Middle frontal gyrus (tissue), 1 donor: Measurements from ENCODE around the gene MTSS2.

Experiments
- DNase-seq: peaks from one replicate; pipeline ENCODE4 v3.0.0-alpha.2; 2015; ENCODE audit warnings: low spot score; ENCODE audit errors: extremely low spot score

Gene MTSS2

DNA sequence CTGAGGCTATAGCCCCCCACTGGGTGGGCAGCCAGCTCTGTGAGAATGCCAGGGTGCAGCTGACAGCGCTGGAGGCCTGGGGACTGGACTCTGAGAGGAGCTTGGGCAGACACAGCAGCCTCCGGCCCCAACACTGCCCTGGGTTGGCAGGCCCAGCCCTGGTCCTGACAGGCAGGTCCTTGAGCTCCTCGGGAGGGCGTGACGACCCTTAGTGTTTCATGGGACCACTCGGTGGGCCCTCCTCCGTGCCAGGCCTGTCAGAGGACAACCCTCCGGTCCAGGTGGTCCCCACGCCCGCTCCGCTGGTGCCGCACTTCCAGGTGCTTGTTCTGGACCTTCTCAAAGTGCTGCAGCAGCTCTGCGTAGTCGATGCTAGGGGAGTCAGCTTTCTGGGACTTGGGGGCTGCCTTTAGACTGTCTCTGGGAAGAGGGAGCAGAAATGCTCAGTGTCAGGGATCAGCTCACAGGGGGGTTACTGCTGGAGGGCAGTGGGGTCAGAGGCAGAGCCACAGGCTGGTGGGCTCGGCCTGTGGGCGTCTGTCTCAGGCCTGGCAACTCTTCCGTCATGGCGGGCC lies 1.9 kb upstream of the MTSS2 start:
- no peak for DNase-seq

DNA sequence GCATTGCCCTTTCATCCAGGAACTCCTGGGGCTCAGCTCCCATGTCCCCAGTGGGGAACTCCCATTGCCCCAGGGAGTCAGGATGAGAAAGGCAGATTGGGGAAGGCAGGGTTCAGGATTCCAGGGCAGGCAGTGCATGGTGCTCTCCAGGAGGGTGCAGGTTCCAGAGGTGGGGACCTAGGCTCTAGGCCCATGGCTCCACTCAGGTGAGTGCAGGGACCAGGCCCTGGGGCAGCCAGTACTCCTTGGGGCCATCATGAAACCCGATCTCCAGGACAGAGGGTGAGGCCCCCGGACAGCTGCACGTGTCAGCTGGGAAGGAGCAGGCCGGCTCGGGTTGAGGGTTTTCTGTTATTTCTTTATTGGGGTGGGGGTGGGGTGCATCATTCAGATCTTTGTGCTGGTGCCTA lies 1.3 kb upstream of the MTSS2 start:
- DNase-seq = no peak

DNA sequence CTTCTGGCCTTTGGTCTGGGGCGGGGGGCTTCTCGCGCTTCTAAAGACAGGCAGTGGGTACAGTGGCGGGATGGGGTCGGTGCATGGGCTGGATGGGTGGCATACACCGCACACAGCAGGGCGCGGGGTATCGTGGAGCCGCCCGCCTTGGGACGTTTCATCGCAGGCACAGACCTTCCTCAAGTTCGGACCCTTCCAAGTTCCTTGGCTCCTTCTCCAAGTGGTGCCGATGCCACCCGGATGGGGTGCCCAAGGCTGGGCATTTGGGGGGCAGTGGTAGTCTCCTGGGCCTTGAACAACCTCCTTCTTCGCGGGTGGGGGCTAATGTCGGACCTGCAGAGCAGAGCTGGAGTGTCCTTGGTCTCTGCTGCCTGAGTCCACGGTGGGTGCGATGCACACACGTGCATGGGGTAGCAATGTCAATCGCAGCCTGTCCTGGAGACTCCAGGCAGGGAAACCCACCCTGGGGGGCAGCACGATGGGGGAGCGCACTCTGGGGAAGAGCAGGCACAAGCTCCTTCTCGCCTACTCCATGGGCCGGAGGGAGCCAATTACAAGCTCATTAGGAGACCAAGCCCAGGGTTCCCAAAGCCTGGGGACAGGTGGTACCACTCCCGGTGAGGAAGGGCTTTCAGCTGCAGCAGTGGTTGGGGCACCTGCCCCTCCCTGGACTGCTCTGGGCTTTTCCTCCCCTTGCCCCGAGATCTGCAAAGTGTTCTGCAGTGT lies 686 bp upstream of the MTSS2 start:
- DNase-seq = no peak

DNA sequence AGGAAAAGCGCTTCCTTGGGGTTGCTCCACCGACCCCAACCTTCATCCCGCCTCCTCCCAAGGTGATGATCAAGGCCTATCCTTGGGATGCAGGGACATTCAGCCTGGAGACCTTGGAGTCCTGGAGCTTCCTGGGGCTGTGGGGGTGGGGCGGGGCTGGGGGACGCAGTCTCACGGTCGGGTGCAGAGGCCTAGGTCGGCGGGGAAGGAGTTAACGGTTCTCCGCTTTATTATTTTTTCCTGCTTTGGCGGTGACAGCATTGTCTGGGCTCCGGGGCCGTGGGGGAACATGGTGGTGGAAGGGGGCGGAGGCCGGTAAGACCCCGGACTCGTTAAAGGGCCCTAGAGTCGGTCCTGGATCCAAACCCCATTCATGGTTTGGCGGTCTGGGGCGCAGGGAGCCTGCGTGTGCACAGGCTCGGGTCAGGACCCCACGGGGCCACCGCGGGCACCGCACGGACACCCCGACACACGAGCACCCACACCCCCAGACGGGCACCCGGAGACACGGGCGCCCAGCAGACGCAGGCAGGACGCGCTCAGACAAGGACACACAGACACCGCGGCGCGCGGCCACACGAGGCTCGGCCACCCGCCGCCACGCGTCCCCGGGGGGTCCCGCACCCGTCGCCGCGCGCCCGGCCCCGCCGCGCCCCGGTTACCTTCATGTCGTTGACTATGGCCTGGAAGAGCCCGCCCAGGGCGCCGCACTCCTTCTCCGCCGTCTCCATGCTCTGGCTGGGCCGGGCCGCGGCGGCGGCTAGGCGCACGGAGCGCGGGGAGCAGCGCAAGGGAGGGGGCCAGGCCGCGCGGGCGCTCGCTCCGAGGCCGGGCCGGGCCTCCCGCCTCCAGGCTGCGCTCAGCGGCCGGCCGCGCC lies 554 bp downstream of the MTSS2 start:
- no peak for DNase-seq

DNA sequence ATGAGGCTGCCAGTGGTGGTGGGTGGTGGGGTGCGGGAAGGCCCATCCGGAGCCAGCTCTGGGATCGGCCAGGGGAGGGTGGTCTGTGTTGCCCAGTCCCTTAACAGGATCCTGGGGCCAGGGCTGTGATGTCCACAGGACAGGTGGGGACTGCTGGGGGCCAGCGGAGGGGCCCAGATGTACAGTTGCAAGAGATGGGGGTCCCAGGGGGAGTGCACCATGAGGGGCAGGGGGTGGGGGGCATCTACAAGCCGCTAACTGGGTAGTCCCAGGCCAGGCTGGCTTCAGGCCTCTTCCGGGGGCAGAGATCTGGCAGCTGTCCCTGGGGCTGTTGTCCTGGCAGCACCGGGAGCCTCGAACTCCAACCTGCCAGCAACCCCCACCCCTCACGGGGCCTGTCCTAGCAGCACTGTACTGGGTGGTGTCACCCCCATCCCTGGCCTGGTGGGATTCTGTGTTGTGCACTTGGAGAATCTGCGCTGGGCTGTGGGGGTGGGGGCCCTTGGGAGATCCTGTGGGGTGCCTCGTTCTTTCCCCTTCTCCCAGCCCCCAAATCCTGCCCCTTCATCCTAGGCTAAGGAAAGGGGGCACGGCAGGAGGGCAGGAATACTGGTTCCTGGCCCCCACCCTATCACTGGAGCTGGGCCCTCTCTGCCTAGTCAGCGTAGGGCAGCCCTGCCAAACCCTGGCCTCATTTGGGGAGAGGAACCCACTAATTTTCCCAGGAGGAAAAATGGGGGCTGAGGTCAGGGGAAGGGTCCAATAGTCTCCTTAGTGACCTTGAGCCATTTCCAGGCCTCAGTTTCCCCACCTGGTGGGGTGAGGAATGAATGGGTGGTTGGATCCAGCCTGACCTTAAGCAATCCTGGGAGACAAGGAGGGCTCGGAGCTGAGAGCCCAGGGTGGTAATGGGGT lies 1.4 kb downstream of the MTSS2 start:
- DNase-seq = no peak

DNA sequence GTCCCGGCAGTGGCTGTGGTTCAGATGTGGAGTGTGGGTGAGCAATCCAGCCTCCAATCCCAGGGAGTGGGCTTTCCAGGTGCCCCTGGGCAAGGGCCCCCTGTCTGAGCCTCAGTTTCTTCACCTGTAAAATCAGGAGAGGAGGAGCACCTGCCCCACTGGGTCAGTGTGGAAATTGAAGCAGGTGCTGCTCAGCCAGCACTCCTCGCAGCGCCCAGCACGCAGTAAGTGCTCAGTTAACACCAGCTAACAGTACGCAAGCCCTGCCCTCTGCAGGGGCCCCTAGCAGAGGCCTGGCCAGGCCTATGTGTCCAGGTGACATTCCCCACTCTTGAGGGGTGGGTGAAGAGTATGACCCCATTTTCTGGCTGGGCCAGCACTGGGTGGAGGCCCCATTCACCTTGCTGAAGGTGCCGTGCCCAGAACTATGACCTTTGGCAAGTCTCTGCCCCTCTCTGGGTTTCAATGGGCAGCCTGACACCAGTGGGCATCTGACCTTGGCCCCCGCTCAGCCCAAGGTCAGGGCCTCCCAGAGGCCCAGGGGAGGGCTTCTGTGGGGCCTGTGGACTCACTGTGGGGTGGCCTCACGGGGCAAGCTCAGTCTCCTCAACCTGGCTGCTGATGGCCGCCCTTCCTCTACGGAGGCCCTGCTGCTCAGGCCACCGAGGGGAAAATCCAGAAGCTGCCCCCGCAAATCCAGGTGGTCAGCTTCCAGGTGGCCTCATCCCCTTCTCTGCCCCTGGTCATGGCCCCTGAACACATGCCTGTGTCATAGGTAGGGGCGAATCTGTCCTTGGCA lies 2.5 kb downstream of the MTSS2 start:
- no peak for DNase-seq

DNA sequence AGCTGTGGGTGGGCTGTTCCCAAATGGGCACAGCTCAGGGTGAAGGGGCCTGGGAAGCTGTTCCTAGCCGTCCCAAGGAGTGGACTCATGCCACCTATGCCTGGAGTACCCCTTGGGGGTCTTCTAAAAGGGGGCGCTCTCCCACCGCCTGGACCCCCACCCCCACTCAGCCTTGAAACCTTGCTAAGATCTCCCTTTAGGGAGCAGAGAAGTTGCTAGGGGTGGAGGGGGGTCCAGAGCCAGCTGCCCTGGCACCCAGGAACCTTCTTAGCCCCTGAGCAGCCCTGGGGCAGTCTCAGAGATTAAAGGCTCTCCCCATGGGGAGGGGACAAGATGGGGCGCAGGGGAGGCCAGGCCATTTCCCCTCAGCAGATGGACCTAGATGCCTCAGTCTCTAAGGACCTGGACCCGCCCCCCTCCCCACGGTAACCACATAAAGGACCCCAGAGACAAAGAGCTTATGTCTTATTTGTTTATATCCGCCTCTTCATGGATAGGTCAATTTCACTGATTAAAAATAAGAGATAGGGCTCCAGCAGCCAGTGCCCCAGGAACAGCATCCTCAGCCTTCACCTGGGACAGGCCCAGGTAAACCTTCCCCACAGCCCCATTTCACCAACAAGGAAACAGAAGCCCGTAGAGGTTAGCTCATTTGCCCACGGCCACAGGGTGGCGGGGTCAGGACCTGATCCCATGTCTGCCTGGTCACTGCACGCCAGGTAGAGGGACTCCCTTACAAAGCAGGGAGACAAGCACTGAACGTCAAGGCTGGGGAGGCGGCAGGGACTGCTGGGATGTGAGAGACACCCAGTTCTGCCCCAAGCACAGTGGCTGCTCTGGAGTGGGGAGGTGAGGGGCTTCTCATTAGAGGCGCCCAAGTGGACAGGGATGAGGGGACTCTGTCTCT lies 3.4 kb downstream of the MTSS2 start:
- no peak for DNase-seq

DNA sequence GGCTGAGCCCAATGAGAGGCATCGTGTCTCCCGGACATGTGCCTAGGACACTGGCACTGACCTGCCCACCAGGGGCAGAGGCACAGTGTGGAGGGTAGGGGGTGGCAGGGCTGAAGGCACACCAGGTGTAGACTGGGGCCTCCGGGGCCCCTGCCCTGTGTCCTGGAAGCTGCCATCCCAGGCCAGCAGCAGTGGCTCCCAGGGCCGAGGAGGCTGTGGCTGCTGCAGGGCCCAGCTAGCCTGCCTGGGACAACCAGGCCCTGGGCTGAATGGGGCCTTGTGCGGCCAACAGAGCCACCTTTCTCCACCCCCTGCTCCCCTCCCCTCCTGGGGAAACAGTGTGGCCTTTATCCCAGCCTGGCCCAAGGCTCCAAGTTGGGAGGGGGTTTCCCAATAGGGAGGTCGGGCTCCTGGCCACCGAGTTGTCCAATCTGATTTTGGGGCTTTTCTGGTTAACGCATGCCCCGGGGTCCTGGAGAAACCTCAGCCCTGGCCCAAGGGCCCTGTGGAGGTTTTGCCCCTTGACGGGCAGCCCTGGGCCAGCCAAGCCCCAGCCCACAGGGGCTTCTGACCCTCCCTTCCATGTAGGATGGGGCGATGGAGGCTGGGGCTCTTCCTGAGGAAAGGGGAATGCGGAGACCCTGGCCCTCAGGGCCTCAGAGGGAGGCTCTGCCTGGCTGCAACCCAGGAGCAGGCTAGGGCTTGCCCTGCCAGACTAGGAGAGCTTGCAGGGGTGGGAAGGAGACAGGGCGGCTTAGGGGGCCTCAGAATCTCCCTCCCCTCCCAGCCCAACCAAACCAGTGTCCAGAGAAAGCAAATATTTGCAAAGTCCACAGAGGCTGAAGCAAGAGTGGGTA lies 4.2 kb downstream of the MTSS2 start:
- DNase-seq = peak; percentile 71

DNA sequence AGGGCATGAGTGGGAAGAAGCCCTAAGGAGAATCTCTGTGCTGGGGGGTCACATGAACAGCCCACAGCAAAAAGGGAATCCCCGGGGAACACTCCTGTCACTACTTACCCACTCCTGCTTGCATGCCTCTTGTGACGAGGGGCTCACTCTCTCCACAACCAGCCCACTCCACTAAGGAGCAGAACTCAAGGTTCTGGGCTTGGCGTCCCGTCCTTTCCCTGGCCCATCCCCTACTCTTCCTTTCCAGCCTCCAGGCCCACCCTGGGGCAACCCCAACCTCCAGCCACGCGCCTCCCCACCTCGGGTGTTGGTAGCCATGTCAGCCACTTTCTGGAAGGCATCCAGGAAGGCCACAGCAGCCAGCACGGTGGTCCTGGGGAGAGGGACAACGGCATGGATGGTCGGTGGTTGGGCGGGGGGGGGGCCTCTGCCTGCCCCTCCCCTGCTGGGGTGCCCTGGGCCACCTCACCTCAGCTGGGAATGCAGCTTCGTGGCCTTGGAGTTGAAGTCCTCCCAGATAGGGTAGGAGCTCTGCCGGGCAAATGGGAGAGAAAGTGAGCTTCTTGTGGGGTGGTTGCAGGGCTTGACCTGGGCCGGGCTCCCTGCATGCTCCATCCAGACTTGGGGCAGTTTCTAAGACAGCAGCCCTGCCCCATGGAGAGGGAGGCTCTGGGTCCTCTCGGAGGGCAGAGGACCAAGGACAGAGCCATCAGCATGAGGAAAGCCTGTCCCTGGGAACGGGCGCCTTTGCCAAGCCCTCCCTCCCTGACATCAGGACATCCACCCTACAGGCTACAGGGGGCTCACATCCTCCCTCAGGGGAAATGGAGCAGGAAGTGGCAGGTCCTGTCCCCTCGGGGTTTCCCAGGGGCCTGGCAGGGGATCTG lies 5.1 kb downstream of the MTSS2 start:
- no peak for DNase-seq

DNA sequence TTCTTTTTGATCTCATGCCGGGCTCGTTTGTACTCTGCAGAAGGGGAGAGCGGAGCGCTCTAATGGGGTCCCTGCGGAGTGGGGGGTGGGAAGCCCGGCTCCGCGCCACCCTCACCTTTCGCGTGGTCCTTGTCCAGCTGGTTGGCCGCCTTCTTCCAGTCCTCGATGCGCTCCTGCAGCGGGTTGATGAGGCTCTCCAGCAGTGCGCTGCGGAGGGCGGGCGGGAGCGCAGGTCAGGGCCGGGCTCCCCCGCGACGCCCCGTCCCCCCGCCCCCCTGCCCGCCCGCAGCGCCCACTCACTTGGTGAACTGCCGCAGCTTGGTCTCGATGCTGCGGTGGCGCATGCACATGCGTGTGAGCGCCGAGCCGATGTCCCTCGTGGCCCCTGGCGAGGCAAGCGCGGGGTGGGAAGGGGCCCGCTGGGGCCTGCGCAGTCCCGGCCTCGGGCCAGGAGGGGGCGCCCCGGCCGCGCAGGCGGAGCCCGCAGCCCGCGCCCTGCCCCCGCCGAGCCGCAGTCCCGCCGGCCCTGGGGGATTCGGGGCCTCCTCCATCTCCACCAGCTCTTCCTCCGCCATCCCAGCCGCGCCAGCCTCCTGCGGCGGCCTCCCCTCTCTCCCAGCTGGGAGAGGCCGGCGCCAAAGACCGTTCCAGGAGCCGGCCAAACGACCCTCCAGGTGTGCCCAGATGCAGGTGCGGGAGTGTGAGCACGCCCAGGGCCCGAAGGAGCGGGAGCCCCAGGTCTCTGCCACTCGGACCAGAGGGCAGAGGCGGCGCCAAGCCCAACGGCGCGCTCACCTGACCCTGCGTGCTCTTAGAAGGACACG lies 6.0 kb downstream of the MTSS2 start:
- DNase-seq = no peak

DNA sequence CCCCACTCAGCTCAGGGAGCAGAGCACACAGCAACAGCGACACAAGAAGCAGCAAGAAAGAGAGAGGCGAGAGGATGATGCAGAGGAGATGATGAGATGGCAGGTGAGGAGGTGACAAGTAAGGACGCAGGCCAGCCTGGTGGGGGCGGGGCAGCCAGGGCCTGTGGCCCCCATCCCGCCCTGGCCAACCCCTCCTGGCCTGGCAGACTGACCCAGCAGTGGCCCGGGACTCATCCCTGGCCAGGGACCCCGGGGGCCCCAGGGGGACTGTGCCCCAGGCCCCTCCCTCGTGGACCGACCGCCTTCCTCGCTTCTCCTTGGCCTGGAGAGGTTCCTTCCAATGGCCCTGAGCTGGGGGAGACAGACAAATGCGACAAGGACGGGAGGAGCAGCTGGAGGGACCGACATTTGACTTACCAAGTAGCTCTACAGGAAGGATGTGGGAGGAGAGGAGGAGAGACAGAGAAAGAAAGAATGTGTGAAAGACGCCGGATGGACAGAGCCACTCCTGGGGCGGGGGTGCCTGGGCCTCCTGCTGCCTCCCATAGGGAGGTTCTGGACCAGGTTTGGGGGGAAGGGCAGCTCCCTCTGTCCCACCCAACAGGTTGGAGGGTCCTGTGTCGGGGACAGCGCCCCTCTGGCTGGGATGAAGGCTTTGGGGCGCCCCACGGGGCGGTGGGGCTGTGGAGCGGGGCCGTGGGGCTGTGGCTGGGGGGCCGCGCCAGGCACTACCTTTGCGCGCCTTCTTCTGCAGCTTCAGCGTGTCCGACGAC lies 6.8 kb downstream of the MTSS2 start:
- no peak for DNase-seq

DNA sequence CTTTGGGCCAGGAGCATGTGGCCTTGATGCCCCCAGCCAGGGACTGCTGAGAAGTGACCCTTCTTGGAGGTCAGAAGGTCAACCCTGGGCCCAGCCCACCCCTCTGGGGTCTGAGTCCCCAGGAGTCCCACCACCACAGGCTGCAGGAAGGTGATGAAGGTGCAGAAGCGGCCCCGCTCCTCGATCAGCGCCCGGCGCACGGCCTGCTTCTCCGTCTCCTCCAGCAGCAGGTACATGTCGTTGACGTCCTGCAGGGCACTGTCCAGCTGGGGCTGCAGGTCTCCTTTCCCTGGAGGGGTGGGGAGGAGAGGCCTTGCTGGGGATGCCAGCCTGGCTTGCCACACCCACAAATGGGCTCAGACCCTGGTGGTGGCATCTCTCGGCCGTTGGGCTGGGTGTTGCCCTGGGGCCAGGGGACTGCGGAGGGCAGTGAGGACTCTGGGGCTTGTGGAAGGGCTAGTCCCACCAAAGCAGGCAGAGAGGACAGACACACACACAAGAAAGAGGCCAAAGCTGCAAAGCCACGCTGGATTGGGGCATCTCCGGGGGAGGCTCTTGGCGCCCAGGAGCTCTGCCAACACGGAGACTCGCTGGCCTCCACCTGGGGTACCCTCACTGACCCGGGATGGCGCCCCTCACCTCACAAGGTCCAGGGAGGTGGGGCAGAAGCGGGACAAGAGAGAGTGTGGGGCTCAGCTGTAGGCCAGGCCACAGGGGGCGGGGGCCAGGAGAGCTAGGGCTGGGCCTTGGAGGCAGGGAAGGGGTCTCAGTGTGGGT lies 7.5 kb downstream of the MTSS2 start:
- no peak for DNase-seq

DNA sequence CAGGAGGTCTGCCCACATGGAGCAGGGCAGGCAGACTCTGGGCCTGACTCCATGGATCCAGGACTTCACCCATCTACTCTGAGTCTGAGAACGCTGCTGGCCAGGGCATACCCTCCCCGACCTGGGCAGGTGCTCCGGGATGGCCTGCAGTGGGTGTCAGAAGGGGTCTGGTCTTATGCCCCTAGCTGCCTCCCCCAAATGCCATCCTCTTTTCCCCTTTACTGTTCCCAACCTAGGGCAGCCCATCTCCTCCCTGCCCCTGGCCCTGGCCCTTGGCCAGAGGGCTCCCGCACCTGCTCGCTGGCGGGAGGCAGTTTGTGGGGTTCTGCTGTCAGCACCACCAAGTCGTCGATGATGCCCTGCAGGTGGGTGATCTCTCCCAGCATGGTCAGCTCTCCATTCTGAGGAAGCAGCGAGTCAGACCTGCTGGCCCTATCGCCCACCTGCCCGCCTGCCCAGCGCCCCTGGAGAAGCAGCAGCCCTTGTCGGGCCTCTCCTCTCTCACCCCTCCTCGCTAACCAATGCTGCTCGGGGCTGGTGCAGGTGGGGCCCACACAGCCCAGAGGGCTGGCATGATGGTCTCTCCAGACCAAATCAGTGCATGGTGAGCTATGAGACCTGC lies 8.2 kb downstream of the MTSS2 start:
- DNase-seq = no peak

DNA sequence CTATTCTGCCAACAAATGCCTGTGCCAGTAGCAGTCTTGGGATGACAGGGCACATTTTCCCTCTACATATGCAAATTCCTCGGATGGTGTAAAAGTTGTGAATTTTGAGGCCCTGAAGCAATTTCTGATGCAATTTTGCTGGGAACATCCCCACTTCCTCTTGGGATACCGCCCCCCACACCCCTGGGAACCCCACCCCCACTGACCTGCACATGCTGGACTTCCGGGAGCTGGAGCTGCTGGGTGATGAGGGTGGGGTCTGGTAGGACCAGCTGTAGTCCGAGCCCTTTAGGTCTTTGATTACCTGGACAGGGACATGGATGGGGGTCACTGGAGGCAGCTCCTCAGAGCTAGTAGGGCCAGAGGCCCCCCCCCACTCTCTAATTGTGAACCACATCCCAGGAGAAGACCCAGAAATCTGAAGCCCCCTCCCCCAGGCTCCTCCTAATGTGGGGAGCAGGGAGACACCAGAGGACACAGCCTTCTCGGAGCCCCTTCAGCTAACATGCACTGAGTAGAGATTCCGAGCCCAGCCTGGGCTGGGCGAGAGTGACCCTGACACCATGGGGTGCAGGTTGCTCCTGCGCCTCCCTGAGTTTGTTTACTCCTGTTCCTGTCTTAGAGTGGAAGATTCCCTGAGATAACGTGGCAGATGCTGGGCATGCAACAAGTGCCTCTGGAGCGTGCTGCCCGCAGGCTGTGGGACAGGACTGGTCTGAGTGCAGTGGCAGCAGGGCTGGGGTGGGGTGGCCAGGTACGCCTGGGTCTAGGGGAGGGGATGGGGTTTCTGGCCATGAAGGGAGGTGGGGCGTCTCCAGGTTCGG lies 9.0 kb downstream of the MTSS2 start:
- DNase-seq = no peak
